GM10248 (cell line): ENCODE measurements around the gene USHBP1.
A peak's percentile ranks its signal among the peaks of the same experiment; 100 is the strongest.

Source experiments
- CTCF ChIA-PET: fragments of 300-600 bp; sonication (Branson Sonifier 250); formaldehyde crosslinking; extraction: SDS; loops from one replicate; lab custom pipeline; 2021; ENCODE audit warnings: antibody characterized with exemption; lab: Yijun Ruan, JAX
- POLR2A ChIA-PET: fragments of 350-650 bp; sonication (Branson Sonifier 250); formaldehyde crosslinking; extraction: SDS; loops from one replicate; lab custom pipeline; 2020; ENCODE audit warnings: antibody characterized with exemption; lab: Yijun Ruan, JAX
- DNase-seq: peaks from one replicate; pipeline ENCODE4 v3.0.0; 2012; ENCODE audit errors: extremely low spot score
- TF ChIP-seq, protein P1 (sequence below): IDR thresholded peaks from 2 replicates; pipeline ENCODE4 v1.5.1; 2012; ENCODE audit warnings: mild to moderate bottlenecking, low read depth; ENCODE audit errors: extremely low read depth, missing control alignments, control extremely low read depth

USHBP1 gene

DNA sequence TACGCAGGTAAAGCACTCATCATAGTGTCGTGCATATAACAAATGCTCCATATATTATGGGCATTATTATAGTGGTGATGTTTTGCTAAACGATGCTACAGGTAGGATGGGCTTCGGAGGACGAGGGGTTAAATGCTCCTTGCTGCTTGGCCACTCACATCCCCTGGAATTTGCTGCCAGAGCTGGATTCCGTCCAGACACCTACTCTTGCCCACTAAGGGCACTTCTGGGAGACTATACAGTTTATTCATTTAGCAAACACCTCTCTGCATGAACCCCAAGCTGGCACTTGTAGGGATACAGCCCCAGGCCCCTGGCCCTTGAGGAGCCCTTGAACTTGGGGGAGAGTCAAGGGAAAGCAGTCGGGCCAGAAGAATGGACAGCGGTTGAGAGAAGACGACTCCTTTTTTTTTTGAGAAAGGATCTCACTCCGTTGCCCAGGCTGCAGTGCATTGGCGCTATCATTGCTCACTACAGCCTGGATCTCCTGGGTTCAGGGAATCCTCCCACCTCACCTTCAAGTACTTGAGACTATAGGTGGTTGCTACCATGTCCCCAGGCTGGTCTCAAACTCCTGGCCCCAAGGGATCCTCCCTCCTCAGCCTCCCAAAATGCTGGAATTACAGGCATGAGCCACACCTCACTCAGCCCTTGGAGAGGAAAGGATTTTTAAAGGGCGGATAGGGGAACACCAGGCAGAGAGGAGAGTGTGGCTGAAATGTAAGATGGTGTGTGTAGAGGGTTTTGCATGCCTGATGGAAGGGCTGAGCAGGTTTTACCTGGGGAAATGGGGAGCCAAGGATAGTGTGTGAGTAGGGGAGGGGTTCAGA, 40.1 kb upstream of the USHBP1 start:
- ChIA-PET CTCF (interaction anchor here (0.7 to 4.3 kb wide), 19 partner anchors 8 to 237 kb away, joined by 3 to 51 read pairs (median 4); partner anchors contain the start of genes ANO8 and BST2), POLR2A (interaction anchor here (0.6 kb wide), 1 partner anchor 800 kb away, joined by 3 read pairs; no protein-coding TSS in a partner anchor)
- TF ChIP-seq, protein P1, sequence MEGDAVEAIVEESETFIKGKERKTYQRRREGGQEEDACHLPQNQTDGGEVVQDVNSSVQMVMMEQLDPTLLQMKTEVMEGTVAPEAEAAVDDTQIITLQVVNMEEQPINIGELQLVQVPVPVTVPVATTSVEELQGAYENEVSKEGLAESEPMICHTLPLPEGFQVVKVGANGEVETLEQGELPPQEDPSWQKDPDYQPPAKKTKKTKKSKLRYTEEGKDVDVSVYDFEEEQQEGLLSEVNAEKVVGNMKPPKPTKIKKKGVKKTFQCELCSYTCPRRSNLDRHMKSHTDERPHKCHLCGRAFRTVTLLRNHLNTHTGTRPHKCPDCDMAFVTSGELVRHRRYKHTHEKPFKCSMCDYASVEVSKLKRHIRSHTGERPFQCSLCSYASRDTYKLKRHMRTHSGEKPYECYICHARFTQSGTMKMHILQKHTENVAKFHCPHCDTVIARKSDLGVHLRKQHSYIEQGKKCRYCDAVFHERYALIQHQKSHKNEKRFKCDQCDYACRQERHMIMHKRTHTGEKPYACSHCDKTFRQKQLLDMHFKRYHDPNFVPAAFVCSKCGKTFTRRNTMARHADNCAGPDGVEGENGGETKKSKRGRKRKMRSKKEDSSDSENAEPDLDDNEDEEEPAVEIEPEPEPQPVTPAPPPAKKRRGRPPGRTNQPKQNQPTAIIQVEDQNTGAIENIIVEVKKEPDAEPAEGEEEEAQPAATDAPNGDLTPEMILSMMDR, result no peak
- no peak for DNase-seq

DNA sequence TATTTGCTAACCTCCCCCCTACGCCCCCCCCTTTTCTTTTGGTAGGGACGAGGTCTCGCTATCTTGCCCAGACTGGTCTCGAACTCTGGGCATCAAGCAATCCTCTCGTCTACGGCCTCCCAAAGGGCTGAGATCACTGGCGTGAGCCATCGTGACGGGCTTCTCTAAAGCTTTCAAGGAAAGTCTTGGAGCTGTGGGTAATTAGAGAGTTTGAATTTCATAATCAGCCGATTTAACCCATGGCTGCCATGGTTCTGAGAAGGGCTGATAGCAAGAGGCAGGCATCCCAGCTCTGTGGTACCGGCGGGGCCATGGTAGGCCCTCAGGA, 39.4 kb upstream of the USHBP1 start:
- TF ChIP-seq, protein P1, result no peak
- CTCF ChIA-PET, result interaction anchor here (0.6 to 4.3 kb wide), 11 partner anchors 9 to 102 kb away, joined by 3 to 51 read pairs (median 5); partner anchors contain the start of genes ANKLE1, ANO8 and BST2
- DNase-seq, result no peak
- POLR2A ChIA-PET, result no interaction called here

DNA sequence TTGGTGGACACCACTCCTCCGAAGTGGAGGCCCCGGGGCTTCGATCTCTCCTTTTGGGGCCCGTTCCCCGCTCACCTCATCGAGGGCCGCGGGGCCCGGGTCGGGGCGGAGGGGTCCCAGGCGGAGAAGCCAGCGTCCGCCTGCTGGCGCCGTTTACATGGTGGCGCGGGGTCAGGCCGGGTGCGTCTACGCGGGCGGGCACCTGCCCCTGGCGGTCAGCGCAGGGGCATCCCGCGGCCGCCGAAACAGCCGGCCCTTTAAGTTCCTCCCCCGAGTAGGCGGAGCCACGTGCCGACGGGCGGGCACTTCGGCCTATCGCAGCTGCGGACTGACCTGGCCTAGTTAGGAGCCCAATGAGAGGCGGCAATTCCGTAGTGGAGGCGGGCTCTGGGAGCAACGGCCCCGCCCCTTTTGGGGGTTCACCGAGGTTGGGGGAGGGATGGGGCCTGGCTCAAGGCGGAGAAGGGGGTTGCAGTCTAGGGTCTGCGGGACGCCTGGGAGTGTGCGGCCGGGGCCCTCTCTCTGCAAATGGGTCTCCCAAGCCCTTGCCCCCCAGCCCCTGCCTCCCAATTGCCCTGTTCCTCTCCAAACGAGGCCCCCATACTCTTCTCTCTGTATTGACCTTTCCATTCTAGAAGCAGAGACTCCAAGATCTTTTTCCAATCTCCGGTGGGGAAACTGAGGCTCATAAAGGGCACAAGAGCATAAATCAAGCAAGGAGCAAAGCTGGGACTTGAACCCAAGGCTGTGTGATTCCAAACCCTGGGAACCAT, 38.8 kb upstream of the USHBP1 start, which contains the start of gene ABHD8:
Gene ABHD8 (minus strand): TSS at position 259 of the 773 bp plus-strand sequence. CDS start 1,809 bp downstream, outside the sequence.
- CTCF ChIA-PET, result interaction anchor here (0.6 to 4.3 kb wide), 8 partner anchors 10 to 102 kb away, joined by 3 to 51 read pairs (median 4); partner anchors contain the start of genes ANKLE1 and BST2
- POLR2A ChIA-PET, result no interaction called here
- TF ChIP-seq, protein P1, result peak; percentile 38
- peak; percentile 96 for DNase-seq

- ChIA-PET CTCF (interaction anchor here (1.4 to 4.3 kb wide), 3 partner anchors 9 to 83 kb away, joined by 5 to 51 read pairs (median 8); partner anchors contain the start of gene ANKLE1), POLR2A (no interaction called here)
- TF ChIP-seq, protein P1, result no peak
- no peak for DNase-seq
Measured at GRCh38 chr19:17302391-17303166, 38.0 kb upstream of the USHBP1 start.

DNA sequence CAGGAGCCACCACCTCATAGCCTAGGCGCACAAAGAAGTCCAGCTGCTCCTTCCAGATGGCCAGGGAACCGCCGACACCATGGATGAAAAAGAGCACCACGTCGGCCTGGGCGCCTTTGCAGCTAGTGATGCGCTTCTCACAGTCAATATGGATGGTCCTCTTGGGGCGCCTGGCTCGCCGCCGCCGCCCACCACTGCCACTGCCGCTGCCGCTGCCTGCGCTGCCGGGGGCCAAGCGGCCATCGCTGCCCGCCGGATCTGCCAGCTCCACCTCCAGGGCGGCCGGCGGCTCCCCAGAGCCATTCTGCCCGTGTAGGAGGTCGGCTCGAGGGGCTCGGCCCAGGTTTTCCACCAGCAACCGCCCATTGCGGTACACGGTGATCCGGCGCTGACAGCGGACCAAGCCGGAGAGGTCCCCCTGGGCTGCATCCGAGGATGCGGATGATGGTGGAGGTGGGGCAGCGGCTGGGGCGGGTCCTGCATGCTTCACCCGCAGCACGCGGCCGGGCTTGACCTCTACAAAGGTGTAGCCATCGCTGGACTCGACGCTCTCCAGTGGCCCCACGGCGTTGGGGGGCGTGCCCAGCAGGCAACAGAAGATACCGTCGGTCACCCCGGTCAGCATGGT, 36.6 kb upstream of the USHBP1 start:
- TF ChIP-seq, protein P1, result no peak
- no peak for DNase-seq
- POLR2A ChIA-PET, result no interaction called here
- CTCF ChIA-PET, result interaction anchor here (1.2 to 1.5 kb wide), 3 partner anchors 14 to 75 kb away, joined by 3 to 4 read pairs (median 4); partner anchors contain the start of gene OCEL1
